CD1c-positive myeloid dendritic cell (primary cell): ENCODE results near the gene SLC19A1.
"Not testable (repeated sequence)": the region's sequence is repeated elsewhere in the genome, so short reads cannot be mapped to it uniquely, and the experiment has no call there.

ENCODE experiments used
- DNase-seq: peaks from one replicate; pipeline ENCODE4 v3.0.0-alpha.2; 2016; ENCODE audit errors: extremely low spot score

SLC19A1 gene

GRCh38 chr21:45576838-45577737, 34.8 kb upstream of the SLC19A1 start:
- DNase-seq: no peak

- no peak for DNase-seq
Measured at GRCh38 chr21:45575993-45576837, 34.0 kb upstream of the SLC19A1 start.

- DNase-seq: no peak
Measured at GRCh38 chr21:45575304-45575992, 33.2 kb upstream of the SLC19A1 start.

GRCh38 chr21:45574691-45575090, 32.5 kb upstream of the SLC19A1 start:
- DNase-seq: no peak

GRCh38 chr21:45574081-45574501, 31.9 kb upstream of the SLC19A1 start:
- DNase-seq: no peak

- no peak for DNase-seq
Measured at GRCh38 chr21:45573452-45574035, 31.3 kb upstream of the SLC19A1 start.

- no peak for DNase-seq
Measured at GRCh38 chr21:45572783-45573451, 30.7 kb upstream of the SLC19A1 start.

- no peak for DNase-seq
Measured at GRCh38 chr21:45572231-45572630, 30.0 kb upstream of the SLC19A1 start.

GRCh38 chr21:45571641-45572040, 29.4 kb upstream of the SLC19A1 start:
- DNase-seq: no peak

- DNase-seq: no peak
Measured at GRCh38 chr21:45570826-45571601, 28.8 kb upstream of the SLC19A1 start.

GRCh38 chr21:45570071-45570470, 27.8 kb upstream of the SLC19A1 start:
- no peak for DNase-seq

- DNase-seq: no peak
Measured at GRCh38 chr21:45568383-45568782, 26.1 kb upstream of the SLC19A1 start.

- not testable (repeated sequence) for DNase-seq
Measured at GRCh38 chr21:45564137-45564536, 21.9 kb upstream of the SLC19A1 start.

GRCh38 chr21:45562965-45563364, 20.7 kb upstream of the SLC19A1 start:
- no peak for DNase-seq

GRCh38 chr21:45562402-45562801, 20.2 kb upstream of the SLC19A1 start:
- no peak for DNase-seq

GRCh38 chr21:45561241-45561640, 19.0 kb upstream of the SLC19A1 start:
- not testable (repeated sequence) for DNase-seq

GRCh38 chr21:45560106-45561021, 18.1 kb upstream of the SLC19A1 start:
- DNase-seq: no peak

GRCh38 chr21:45559216-45560105, 17.2 kb upstream of the SLC19A1 start:
- no peak for DNase-seq
